ENCODE measurements around the gene IYD.
"Not testable (repeated sequence)": the region's sequence is repeated elsewhere in the genome, so short reads cannot be mapped to it uniquely, and the experiment has no call there.

IYD gene

GRCh38 chr6:150374346-150374745 is 5.5 kb downstream of the IYD start:
- H3K4me1 ChIP-seq (ENCODE audit: control insufficient read depth in 1 of 2, insufficient read depth in 2 of 2, low read length in 2 of 2); H3K36me3 ChIP-seq (ENCODE audit: control insufficient read depth in 1 of 2, insufficient read depth in 2 of 2, low read length in 2 of 2); H3K27ac ChIP-seq (ENCODE audit: low read length); H3K4me3 ChIP-seq (ENCODE audit: low read depth in 1 of 2, low read length in 2 of 2); H3K9me3 ChIP-seq (ENCODE audit: control insufficient read depth in 1 of 2, low read length in 2 of 2); H3K27me3 ChIP-seq (ENCODE audit: low read depth, low read length): not testable (repeated sequence)

- Histone ChIP-seq H3K27ac (ENCODE audit: low read length) (no peak overlapping the region), H3K36me3 (ENCODE audit: control insufficient read depth in 1 of 2, insufficient read depth in 2 of 2, low read length in 2 of 2) (no peaks in the 10 kb centered on the region), H3K9me3 (ENCODE audit: control insufficient read depth in 1 of 2, low read length in 2 of 2) (no peaks in the 10 kb centered on the region)
Measured at GRCh38 chr6:150377211-150377781, 8.5 kb downstream of the IYD start.

GRCh38 chr6:150380256-150380655 is 11.4 kb downstream of the IYD start:
- Histone ChIP-seq H3K4me3 (ENCODE audit: low read depth in 1 of 2, low read length in 2 of 2) (no peak overlapping the region), H3K9me3 (ENCODE audit: control insufficient read depth in 1 of 2, low read length in 2 of 2) (no peaks in the 10 kb centered on the region), H3K27ac (ENCODE audit: low read length) (no peak overlapping the region), H3K4me1 (ENCODE audit: control insufficient read depth in 1 of 2, insufficient read depth in 2 of 2, low read length in 2 of 2) (no peaks in the 10 kb centered on the region), H3K36me3 (ENCODE audit: control insufficient read depth in 1 of 2, insufficient read depth in 2 of 2, low read length in 2 of 2) (no peaks in the 10 kb centered on the region), H3K27me3 (ENCODE audit: low read depth, low read length) (no peaks in the 10 kb centered on the region)

More at GRCh38 chr6:150377211-150377781, 8.5 kb downstream of the IYD start:
- no peaks in the 10 kb centered on the region for H3K4me1 ChIP-seq (ENCODE audit: control insufficient read depth in 1 of 2, insufficient read depth in 2 of 2, low read length in 2 of 2)
- no peak overlapping the region for H3K4me3 ChIP-seq (ENCODE audit: low read depth in 1 of 2, low read length in 2 of 2)
- no peaks in the 10 kb centered on the region for H3K27me3 ChIP-seq (ENCODE audit: low read depth, low read length)

GRCh38 chr6:150382171-150382570 is 13.4 kb downstream of the IYD start:
- Histone ChIP-seq H3K27ac (ENCODE audit: low read length) (no peak overlapping the region), H3K4me3 (ENCODE audit: low read depth in 1 of 2, low read length in 2 of 2) (no peak overlapping the region), H3K9me3 (ENCODE audit: control insufficient read depth in 1 of 2, low read length in 2 of 2) (no peaks in the 10 kb centered on the region), H3K36me3 (ENCODE audit: control insufficient read depth in 1 of 2, insufficient read depth in 2 of 2, low read length in 2 of 2) (no peaks in the 10 kb centered on the region), H3K4me1 (ENCODE audit: control insufficient read depth in 1 of 2, insufficient read depth in 2 of 2, low read length in 2 of 2) (no peaks in the 10 kb centered on the region), H3K27me3 (ENCODE audit: low read depth, low read length) (no peaks in the 10 kb centered on the region)

GRCh38 chr6:150391414-150391813 is 22.6 kb downstream of the IYD start:
- Histone ChIP-seq H3K36me3 (ENCODE audit: control insufficient read depth in 1 of 2, insufficient read depth in 2 of 2, low read length in 2 of 2) (no peaks in the 10 kb centered on the region), H3K27ac (ENCODE audit: low read length) (no peak overlapping the region), H3K9me3 (ENCODE audit: control insufficient read depth in 1 of 2, low read length in 2 of 2) (no peaks in the 10 kb centered on the region), H3K4me1 (ENCODE audit: control insufficient read depth in 1 of 2, insufficient read depth in 2 of 2, low read length in 2 of 2) (no peaks in the 10 kb centered on the region), H3K27me3 (ENCODE audit: low read depth, low read length) (no peaks in the 10 kb centered on the region), H3K4me3 (ENCODE audit: low read depth in 1 of 2, low read length in 2 of 2) (no peak overlapping the region)

GRCh38 chr6:150391890-150392289 is 23.1 kb downstream of the IYD start:
- no peak overlapping the region for H3K27ac ChIP-seq (ENCODE audit: low read length)
- H3K27me3 ChIP-seq (ENCODE audit: low read depth, low read length): no peaks in the 10 kb centered on the region
- no peaks in the 10 kb centered on the region for H3K9me3 ChIP-seq (ENCODE audit: control insufficient read depth in 1 of 2, low read length in 2 of 2)
- H3K4me1 ChIP-seq (ENCODE audit: control insufficient read depth in 1 of 2, insufficient read depth in 2 of 2, low read length in 2 of 2): no peaks in the 10 kb centered on the region
- no peaks in the 10 kb centered on the region for H3K36me3 ChIP-seq (ENCODE audit: control insufficient read depth in 1 of 2, insufficient read depth in 2 of 2, low read length in 2 of 2)
- no peak overlapping the region for H3K4me3 ChIP-seq (ENCODE audit: low read depth in 1 of 2, low read length in 2 of 2)

GRCh38 chr6:150392452-150393220 is 23.8 kb downstream of the IYD start:
- no peak overlapping the region for H3K27ac ChIP-seq (ENCODE audit: low read length)
- H3K4me1 ChIP-seq (ENCODE audit: control insufficient read depth in 1 of 2, insufficient read depth in 2 of 2, low read length in 2 of 2): no peaks in the 10 kb centered on the region
- H3K36me3 ChIP-seq (ENCODE audit: control insufficient read depth in 1 of 2, insufficient read depth in 2 of 2, low read length in 2 of 2): no peaks in the 10 kb centered on the region
- H3K4me3 ChIP-seq (ENCODE audit: low read depth in 1 of 2, low read length in 2 of 2): no peak overlapping the region
- no peaks in the 10 kb centered on the region for H3K27me3 ChIP-seq (ENCODE audit: low read depth, low read length)
- no peaks in the 10 kb centered on the region for H3K9me3 ChIP-seq (ENCODE audit: control insufficient read depth in 1 of 2, low read length in 2 of 2)

- no peaks in the 10 kb centered on the region for H3K36me3 ChIP-seq (ENCODE audit: control insufficient read depth in 1 of 2, insufficient read depth in 2 of 2, low read length in 2 of 2)
- no peak overlapping the region for H3K4me3 ChIP-seq (ENCODE audit: low read depth in 1 of 2, low read length in 2 of 2)
- H3K27ac ChIP-seq (ENCODE audit: low read length): no peak overlapping the region
- no peaks in the 10 kb centered on the region for H3K9me3 ChIP-seq (ENCODE audit: control insufficient read depth in 1 of 2, low read length in 2 of 2)
- H3K4me1 ChIP-seq (ENCODE audit: control insufficient read depth in 1 of 2, insufficient read depth in 2 of 2, low read length in 2 of 2): no peaks in the 10 kb centered on the region
- no peaks in the 10 kb centered on the region for H3K27me3 ChIP-seq (ENCODE audit: low read depth, low read length)
Measured at GRCh38 chr6:150394053-150394898, 25.5 kb downstream of the IYD start.

GRCh38 chr6:150394899-150395295 is 26.1 kb downstream of the IYD start:
- H3K36me3 ChIP-seq (ENCODE audit: control insufficient read depth in 1 of 2, insufficient read depth in 2 of 2, low read length in 2 of 2): no peaks in the 10 kb centered on the region
- no peaks in the 10 kb centered on the region for H3K4me1 ChIP-seq (ENCODE audit: control insufficient read depth in 1 of 2, insufficient read depth in 2 of 2, low read length in 2 of 2)
- no peak overlapping the region for H3K4me3 ChIP-seq (ENCODE audit: low read depth in 1 of 2, low read length in 2 of 2)
- H3K27me3 ChIP-seq (ENCODE audit: low read depth, low read length): no peaks in the 10 kb centered on the region
- no peaks in the 10 kb centered on the region for H3K9me3 ChIP-seq (ENCODE audit: control insufficient read depth in 1 of 2, low read length in 2 of 2)
- no peak overlapping the region for H3K27ac ChIP-seq (ENCODE audit: low read length)

GRCh38 chr6:150395388-150396009 is 26.7 kb downstream of the IYD start:
- Histone ChIP-seq H3K4me1 (ENCODE audit: control insufficient read depth in 1 of 2, insufficient read depth in 2 of 2, low read length in 2 of 2) (no peaks in the 10 kb centered on the region), H3K27ac (ENCODE audit: low read length) (no peak overlapping the region), H3K9me3 (ENCODE audit: control insufficient read depth in 1 of 2, low read length in 2 of 2) (no peaks in the 10 kb centered on the region), H3K4me3 (ENCODE audit: low read depth in 1 of 2, low read length in 2 of 2) (no peak overlapping the region), H3K36me3 (ENCODE audit: control insufficient read depth in 1 of 2, insufficient read depth in 2 of 2, low read length in 2 of 2) (no peaks in the 10 kb centered on the region), H3K27me3 (ENCODE audit: low read depth, low read length) (no peaks in the 10 kb centered on the region)
